Central memory CD4-positive, alpha-beta T cell (primary cell): ENCODE data around the gene KCNH4.

Experiments
- DNase-seq: peaks from one replicate; pipeline ENCODE4 v3.0.0; 2022

The KCNH4 gene

GRCh38 chr17:42116705-42117396 lies 64.1 kb downstream of the KCNH4 start:
- DNase-seq: peak; percentile 79

- DNase-seq: no peak
These were observed 66.8 kb downstream of the KCNH4 start for GRCh38 chr17:42114118-42114517.

- no peak for DNase-seq
These were observed 67.5 kb downstream of the KCNH4 start for GRCh38 chr17:42113293-42114069.

DNA sequence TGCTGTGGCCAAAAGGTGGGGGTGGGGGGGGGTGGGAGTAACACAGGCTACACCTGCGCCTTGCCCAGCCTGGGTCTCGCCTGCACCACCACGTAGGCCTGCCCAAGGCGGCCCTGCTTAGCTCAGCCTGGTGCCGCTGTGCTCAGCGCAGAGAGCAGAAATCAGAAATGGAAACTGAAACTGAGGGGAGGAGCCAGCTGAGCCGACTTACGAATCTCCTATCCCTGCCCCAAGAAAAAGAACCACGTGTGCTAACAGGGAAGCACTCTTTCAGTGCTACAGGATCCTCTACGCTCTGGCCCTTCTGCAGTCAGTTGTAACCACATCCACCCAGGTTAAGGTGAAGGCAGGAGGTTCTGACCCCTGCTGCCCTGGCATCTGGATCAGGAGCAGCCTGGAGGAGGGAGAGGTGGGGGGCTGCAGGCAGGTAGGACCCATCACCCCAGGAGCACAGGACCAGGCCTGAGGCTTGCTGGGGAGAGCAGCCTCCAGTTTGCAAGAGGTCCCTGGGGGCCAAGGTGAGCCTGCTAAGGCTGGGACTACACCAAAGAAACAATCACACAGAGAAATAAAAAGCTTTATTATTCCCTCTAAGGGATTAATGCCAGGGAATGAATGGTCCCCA lies 68.3 kb downstream of the KCNH4 start, which contains the start of gene DHX58:
TSS of gene DHX58 (minus strand) at position 163 of the 625 bp plus-strand sequence. CDS start 822 bp downstream, outside the sequence.
- peak; percentile 79 for DNase-seq

DNA sequence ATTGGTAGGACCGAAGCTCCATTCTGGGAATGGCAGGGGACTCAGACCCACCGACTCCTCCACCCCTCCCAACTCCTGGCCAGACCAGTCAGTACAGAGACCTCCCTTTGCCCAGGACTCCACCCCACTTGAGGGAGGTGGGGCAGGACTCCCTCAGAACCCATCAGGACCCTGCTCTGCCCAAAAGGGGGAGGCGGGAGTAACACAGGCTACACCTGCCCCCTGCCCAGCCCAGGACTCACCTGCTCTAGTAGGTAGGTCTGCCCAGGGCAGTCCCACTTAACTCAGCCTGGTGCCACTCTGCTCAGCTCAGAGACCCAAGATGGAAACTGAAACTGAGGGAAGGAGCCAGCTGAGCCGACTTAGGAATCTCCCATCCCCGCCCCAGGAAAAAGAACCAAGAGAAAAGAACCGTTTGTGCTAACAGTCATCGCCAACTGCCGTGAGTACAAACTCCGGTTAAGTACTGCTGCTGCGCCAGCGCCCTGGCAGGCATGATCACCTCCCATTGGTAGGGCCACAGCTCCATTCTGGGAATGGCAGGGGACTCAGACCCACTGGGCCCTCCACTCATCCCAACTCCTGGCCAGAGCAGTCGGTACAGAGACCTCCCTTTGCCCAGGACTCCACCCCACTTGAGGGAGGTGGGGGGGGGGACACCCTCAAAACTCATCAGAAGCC lies 68.9 kb downstream of the KCNH4 start:
- no peak for DNase-seq

- DNase-seq: no peak
These were observed 69.7 kb downstream of the KCNH4 start for GRCh38 chr17:42111265-42111636.

DNA sequence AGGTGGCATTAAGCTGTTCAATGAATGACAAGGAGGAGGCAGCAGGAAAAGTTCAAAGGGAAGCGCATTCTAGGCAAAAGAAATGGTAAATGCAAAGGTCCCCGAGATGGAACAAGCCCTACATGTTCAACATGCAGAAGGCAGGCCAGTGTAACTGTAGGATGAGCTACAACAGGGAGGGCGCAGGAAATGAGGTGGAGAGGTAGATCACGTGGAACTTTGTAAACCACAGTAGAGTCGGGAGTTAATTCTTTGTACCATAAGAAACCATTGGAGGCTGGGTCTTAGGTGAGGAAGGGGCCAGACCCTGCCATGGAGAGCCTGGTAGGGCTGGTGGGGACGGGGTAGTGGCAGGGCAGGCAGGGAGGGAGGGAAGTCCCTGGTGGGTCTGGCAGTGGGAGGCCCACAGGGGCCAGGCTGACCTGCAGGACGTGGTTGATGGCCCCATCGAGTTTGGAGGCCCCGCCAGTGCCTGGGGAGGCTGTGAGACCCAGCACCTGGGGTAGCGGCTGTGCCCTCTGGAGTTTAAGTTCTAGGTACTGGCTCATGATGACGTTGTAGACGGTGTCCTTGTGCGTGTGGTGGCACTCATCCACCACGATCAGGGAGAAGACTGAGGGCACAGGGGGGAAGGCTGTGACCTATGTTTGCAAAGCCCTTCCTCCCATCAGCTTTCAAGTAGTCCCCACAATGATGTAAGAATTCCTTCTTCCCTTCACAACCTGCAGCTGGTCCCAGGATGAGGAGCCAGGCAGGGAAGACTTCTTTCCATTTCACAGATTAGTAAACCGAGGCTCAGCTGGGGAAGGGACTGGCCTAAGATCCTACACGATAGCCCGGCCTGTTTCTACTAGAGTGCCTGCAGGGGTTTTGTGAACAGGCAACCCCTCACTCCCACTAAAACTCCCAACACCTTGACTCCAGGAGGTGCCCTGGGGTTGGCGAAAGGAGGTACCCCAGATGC lies 70.4 kb downstream of the KCNH4 start:
- no peak for DNase-seq

- no peak for DNase-seq
These were observed 71.9 kb downstream of the KCNH4 start for GRCh38 chr17:42109086-42109485.

DNA sequence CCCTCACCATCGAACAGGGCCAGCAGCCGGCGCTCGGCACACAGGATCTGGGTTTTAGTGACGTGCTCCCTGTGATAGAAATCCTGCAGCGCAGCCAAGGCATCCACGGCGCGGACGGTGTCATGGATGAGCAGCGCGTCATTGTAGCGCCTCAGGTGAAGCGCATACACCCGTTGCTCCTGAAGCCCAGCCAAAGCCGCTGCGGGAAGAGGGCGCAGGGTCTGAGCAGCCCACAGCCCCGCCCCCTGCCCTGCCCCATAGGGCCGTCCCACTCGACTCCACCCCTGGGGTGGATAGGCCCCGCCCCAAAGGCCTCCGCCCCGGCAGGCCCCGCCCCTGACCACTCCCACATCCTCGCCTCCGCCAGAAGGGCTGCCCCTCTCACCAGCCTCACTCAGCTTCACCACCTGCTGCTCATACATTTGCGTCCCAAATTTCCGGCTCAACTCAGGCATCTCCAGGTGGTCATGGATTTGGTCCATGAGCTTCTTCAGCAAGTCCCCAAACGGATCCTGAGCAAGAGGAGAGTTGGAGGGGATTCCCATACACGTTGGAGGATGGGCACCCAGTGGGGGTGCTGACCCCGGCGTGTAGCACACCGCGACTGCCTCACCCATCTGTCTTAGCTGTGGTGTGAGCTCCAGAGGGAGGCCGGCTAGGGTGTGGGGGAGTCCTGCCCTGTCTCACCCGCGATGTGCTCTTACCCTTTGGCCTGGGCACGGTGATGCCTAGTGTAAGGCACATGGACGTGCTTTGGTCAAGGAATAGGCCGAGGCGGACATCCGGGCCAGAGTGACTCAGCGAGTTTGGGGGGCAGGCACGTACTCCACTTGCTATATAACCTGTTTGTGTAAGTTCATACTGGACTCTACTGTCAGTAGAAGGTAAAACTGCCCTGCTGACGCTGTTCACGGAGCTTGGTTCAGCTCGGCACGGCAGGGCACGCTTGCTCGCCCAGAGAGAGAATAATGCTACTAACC lies 73.1 kb downstream of the KCNH4 start:
- DNase-seq: peak; percentile 81

DNA sequence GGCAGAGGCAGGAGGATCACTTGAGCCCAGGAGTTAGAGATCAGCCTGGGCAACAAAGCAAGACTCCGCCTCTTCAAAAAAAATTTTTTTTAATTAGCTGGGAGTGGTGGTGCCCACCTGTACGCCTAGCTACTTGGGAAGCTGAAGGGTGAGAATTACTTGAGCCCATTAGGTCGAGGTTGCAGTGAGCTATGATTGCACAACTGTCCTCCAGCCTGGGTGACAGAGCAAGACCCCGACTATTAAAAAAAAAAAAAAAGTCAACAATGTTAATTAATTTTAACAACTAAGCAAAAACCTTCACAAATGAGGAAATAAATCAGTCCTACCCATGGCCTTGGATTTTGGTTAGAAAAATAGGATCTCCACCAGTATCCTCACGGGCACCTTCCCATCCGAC lies 73.8 kb downstream of the KCNH4 start:
- no peak for DNase-seq
